ENCODE data around the gene HTRA3. TPM values are rescaled to one million over a fixed set of nuclear protein-coding genes. Genes with fewer than 3 reads are reported as not detected.

Gene HTRA3
- total RNA-seq, 2 donors from 2014 or later, result not detected

DNA sequence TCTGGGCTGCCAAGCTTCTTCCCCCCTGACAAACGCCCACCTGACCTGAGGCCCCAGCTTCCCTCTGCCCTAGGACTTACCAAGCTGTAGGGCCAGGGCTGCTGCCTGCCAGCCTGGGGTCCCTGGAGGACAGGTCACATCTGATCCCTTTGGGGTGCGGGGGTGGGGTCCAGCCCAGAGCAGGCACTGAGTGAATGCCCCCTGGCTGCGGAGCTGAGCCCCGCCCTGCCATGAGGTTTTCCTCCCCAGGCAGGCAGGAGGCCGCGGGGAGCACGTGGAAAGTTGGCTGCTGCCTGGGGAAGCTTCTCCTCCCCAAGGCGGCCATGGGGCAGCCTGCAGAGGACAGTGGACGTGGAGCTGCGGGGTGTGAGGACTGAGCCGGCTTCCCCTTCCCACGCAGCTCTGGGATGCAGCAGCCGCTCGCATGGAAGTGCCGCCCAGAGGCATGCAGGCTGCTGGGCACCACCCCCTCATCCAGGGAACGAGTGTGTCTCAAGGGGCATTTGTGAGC, 37.0 kb downstream of the HTRA3 start:
- H3K4me1 Mint-ChIP-seq (ENCODE audit: low read depth), result no peaks in the 10 kb centered on the region
- ATAC-seq (replicated peaks in 1 of 2) (no peak), DNase-seq (no peak)
- peaks cover 0 to 2% of the 10 kb centered on the region in 2 donors for H3K9me3 Mint-ChIP-seq
- no peak overlapping the region for H3K4me3 Mint-ChIP-seq
- no peak overlapping the region for H3K27ac Mint-ChIP-seq
- no peaks in the 10 kb centered on the region for H3K27me3 Mint-ChIP-seq (ENCODE audit: low read depth)
- H3K36me3 Mint-ChIP-seq (ENCODE audit: insufficient read depth in 2 of 2), result no peaks in the 10 kb centered on the region

DNA sequence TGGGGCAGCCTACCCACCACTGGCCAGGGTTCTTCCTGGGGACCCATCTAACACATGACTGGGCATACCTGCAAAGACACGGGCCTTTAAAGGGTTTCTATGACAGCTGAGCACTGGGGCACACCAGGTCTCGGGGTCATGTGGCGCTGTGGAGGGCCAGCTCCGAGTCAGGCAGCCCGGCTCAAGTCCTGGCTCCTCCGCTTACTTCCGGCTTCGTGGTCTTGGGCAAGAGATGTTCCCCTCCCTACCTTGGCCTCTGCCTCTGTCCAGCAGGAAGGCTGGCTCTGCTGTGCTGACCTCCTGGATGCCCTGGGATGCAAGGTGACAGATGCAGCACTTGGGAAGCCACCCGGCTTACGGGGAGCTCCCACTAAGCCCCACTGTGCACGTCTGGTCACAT, 37.6 kb downstream of the HTRA3 start:
- ATAC-seq (replicated peaks in 1 of 2) (no peak), DNase-seq (no peak)
- Mint-ChIP-seq H3K36me3 (ENCODE audit: insufficient read depth in 2 of 2) (no peaks in the 10 kb centered on the region), H3K4me1 (ENCODE audit: low read depth) (no peaks in the 10 kb centered on the region), H3K27ac (no peak overlapping the region), H3K27me3 (ENCODE audit: low read depth) (no peaks in the 10 kb centered on the region), H3K9me3 (peaks cover 0 to 2% of the 10 kb centered on the region in 2 donors), H3K4me3 (no peak overlapping the region)

- Mint-ChIP-seq H3K9me3 (peaks cover 2% of the 10 kb centered on the region in 2 donors), H3K4me3 (no peak overlapping the region)
Observed at GRCh38 chr4:8307714-8308113, 38.2 kb downstream of the HTRA3 start.

DNA sequence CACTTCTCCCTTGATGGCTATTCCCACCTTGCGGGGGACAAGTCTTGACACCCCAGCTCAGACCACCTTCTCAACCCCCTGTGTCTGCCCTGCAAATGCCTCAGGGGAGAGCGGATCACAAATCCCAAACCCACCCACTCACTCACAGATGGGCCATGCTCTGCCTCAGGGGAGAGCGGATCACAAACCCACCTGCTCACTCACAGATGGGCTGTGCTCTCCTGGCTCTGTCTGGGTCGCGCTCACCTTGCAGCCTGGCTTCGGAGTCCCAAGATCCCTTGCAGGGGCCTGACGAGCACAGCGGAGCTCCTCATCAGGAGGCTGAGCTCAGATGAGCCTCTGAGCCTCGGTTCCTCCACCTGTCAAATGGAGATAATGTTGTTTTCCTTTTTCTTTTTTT, 38.6 kb downstream of the HTRA3 start:
- Mint-ChIP-seq H3K4me1 (ENCODE audit: low read depth) (no peaks in the 10 kb centered on the region), H3K9me3 (peaks cover 2 to 5% of the 10 kb centered on the region in 2 donors)
- no peak for DNase-seq

More at GRCh38 chr4:8307714-8308113, 38.2 kb downstream of the HTRA3 start:
- ATAC-seq (replicated peaks in 1 of 2) (no peak), DNase-seq (no peak)
- no peaks in the 10 kb centered on the region for H3K4me1 Mint-ChIP-seq (ENCODE audit: low read depth)
- H3K27ac Mint-ChIP-seq, result no peak overlapping the region
- H3K27me3 Mint-ChIP-seq (ENCODE audit: low read depth), result no peaks in the 10 kb centered on the region
- H3K36me3 Mint-ChIP-seq (ENCODE audit: insufficient read depth in 2 of 2), result no peaks in the 10 kb centered on the region

DNA sequence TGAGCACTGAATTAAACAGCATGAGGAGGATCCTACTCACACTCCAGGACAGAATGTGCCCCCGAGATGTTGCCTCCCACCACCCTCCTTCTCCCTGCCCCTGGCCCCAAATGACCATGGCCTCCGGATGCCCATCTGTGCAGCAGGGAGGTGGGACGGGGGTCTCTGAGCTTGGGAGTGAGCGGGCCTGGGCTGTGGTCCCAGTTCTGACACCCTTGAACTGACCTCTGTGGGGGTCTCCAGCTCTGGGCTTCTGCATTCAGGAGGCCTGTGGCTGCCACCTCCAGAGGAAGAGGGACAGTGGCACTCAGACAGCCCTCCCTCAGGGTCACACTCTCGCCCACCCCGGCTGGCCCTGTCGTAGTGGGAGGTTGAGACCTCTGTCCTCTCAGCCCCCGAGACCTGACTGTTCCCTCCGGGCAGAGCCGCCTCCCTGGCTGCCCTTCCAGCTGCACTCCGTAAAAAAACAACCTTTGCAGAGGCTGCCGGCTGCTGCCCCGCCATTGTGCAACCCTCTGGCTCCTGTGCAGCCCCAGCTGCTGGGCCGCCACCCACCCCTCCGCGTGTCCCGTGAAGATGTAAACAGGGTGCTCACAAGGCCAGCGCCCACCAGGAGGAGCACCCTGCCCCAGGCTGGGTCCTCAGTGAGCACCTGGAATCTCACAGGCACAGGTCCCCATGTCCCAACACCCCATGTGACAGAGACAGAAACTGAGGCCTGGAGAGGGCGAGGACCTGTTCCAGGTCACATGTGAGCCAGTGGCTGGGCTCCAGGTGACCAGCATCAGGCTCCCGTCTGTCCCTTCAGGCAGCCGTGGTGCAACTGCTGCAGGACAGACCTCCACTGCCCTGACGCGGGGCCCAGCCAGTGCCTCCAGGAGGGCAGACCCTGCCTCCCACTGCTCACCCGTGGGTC, 39.6 kb downstream of the HTRA3 start:
- no peak for ATAC-seq (replicated peaks in 1 of 2)
- Mint-ChIP-seq H3K9me3 (peaks cover 0 to 5% of the 10 kb centered on the region in 2 donors), H3K36me3 (ENCODE audit: insufficient read depth in 2 of 2) (no peaks in the 10 kb centered on the region), H3K4me3 (no peak overlapping the region), H3K27ac (no peak overlapping the region), H3K4me1 (ENCODE audit: low read depth) (no peaks in the 10 kb centered on the region), H3K27me3 (ENCODE audit: low read depth) (no peaks in the 10 kb centered on the region)
- DNase-seq, result no peak

More for the DNA sequence above, 38.6 kb downstream of the HTRA3 start:
- no peak overlapping the region for H3K27ac Mint-ChIP-seq
- ATAC-seq (replicated peaks in 1 of 2), result no peak
- H3K36me3 Mint-ChIP-seq (ENCODE audit: insufficient read depth in 2 of 2), result no peaks in the 10 kb centered on the region
- H3K27me3 Mint-ChIP-seq (ENCODE audit: low read depth), result no peaks in the 10 kb centered on the region
- H3K4me3 Mint-ChIP-seq, result no peak overlapping the region

- H3K27ac Mint-ChIP-seq, result no peak overlapping the region
- peaks cover 0 to 5% of the 10 kb centered on the region in 2 donors for H3K9me3 Mint-ChIP-seq
- H3K4me1 Mint-ChIP-seq (ENCODE audit: low read depth), result no peaks in the 10 kb centered on the region
- H3K27me3 Mint-ChIP-seq (ENCODE audit: low read depth), result no peaks in the 10 kb centered on the region
- ATAC-seq (replicated peaks in 1 of 2) (no peak), DNase-seq (no peak)
- no peaks in the 10 kb centered on the region for H3K36me3 Mint-ChIP-seq (ENCODE audit: insufficient read depth in 2 of 2)
- H3K4me3 Mint-ChIP-seq, result no peak overlapping the region
Observed at GRCh38 chr4:8310306-8310705, 40.8 kb downstream of the HTRA3 start.

DNA sequence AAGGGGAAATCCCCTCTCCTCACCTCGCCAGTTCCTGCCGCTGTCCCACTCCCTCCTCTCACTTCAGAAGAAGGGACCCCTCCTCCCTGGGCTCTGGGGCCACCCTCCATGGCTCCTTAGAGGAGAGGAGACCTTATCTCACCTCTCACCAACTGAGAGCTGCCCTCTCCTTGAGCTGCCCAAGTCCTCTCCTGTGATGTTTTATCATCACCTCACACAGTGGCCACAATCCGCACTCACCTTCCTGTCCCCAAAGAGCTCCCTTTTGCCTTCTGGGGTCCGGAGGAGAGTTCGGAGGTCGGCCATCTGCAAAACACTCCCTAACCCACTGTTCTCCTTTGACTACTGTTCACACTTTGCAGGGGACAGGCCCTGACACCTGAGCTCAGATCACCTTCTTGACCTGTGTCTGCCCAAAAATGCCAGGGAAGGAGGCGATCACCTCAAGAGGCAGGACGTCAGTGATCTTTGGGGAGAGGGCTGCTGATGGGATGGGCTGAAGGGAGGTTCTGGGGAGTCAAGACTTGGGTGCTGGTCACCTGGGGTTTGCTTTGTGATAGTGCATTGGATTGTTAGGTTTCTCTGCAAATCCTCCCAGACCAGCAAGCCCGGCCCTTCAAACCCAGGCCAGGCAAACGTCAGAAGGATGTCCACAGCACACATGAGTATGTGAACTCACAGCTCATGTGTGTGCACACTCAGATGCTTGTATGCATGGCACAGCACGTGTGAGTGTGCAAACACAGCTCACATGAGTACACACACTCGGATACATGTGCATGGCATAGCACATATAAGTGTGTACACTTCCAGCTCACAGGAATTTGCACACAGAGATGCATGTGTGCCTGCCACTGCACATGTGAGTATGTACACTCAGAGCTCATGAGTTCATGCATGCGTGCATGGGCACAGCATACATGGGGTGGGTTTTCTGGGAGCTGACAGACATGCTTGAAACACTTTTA, 41.8 kb downstream of the HTRA3 start:
- H3K36me3 Mint-ChIP-seq (ENCODE audit: insufficient read depth in 2 of 2), result no peaks in the 10 kb centered on the region
- ATAC-seq (replicated peaks in 1 of 2) (no peak), DNase-seq (no peak)
- no peaks in the 10 kb centered on the region for H3K27me3 Mint-ChIP-seq (ENCODE audit: low read depth)
- no peaks in the 10 kb centered on the region for H3K4me1 Mint-ChIP-seq (ENCODE audit: low read depth)
- H3K9me3 Mint-ChIP-seq, result peaks cover 0 to 5% of the 10 kb centered on the region in 2 donors
- no peak overlapping the region for H3K27ac Mint-ChIP-seq
- no peak overlapping the region for H3K4me3 Mint-ChIP-seq

DNA sequence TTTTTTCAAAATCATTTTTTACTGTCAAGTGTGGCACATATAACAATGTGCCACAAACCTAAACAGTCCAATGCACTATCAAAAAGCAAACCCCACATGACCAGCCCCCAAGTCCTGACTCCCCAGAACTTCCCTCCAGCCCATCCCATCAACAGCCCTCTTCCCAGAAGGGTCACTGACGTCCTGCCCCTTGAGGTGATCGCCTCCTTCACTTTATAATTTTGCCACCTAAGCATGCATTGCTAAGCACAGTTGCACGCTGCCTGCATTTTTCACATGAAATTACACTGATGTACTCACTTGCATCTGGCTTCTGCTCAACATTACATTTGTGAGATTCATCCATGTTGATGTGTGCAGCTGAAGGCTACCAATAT, 42.5 kb downstream of the HTRA3 start:
- Mint-ChIP-seq H3K4me3 (no peak overlapping the region), H3K9me3 (peaks cover 0 to 5% of the 10 kb centered on the region in 2 donors), H3K27me3 (ENCODE audit: low read depth) (no peaks in the 10 kb centered on the region), H3K27ac (no peak overlapping the region), H3K36me3 (ENCODE audit: insufficient read depth in 2 of 2) (no peaks in the 10 kb centered on the region), H3K4me1 (ENCODE audit: low read depth) (no peaks in the 10 kb centered on the region)
- ATAC-seq (replicated peaks in 1 of 2) (no peak), DNase-seq (no peak)

GRCh38 chr4:8312976-8313375, 43.4 kb downstream of the HTRA3 start:
- no peak overlapping the region for H3K4me3 Mint-ChIP-seq
- H3K4me1 Mint-ChIP-seq (ENCODE audit: low read depth), result no peaks in the 10 kb centered on the region
- H3K36me3 Mint-ChIP-seq (ENCODE audit: insufficient read depth in 2 of 2), result no peaks in the 10 kb centered on the region
- DNase-seq (no peak), ATAC-seq (replicated peaks in 1 of 2) (no peak)
- no peak overlapping the region for H3K27ac Mint-ChIP-seq
- H3K27me3 Mint-ChIP-seq (ENCODE audit: low read depth), result no peaks in the 10 kb centered on the region
- peaks cover 0 to 5% of the 10 kb centered on the region in 2 donors for H3K9me3 Mint-ChIP-seq

GRCh38 chr4:8314691-8315255, 45.2 kb downstream of the HTRA3 start:
- Mint-ChIP-seq H3K27ac (no peak overlapping the region), H3K27me3 (ENCODE audit: low read depth) (no peaks in the 10 kb centered on the region), H3K9me3 (peaks cover 0 to 5% of the 10 kb centered on the region in 2 donors), H3K4me3 (no peak overlapping the region), H3K4me1 (ENCODE audit: low read depth) (no peaks in the 10 kb centered on the region), H3K36me3 (ENCODE audit: insufficient read depth in 2 of 2) (no peaks in the 10 kb centered on the region)
- DNase-seq, result no peak
- ATAC-seq (replicated peaks in 1 of 2), result no peak

DNA sequence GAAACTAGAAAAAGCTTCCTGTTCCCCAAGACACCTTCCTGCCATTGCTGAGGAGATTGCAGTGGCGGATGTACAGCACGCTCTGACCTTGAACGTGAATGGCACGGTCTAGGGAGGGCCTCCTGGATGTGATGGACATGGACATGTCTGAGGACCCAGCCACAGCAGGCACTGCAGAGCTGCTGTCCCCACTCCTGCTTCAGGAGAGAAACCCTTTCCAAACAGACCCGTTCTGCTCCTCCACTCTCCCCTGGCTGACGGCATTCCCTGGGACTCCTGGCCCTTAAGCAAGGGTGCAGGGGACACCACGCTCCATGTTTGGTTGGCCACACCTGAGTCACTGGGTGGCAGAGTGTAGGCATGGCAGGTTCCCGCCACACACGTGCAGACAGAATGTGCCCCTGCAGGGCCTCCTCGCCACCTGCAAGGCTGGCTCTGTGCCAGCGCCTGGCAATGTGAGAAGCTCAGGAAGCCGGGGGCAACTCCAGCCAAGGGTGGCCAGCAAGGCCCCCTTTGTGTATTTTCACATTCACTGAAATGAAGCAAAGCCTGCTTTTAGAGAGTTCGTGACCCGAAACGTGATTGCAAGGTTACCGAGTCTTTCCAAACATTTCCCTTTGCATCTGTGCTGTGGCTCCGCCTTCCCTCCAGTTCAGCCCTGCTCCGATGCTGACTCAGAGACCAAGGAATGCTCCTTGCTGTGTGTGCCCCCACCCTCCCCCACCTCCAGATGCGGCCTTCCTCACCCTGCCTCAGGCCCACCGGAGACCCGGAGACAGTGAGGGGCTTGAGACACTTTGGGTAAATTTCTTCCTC, 46.1 kb downstream of the HTRA3 start:
- H3K9me3 Mint-ChIP-seq, result peaks cover 0 to 5% of the 10 kb centered on the region in 2 donors
- H3K36me3 Mint-ChIP-seq (ENCODE audit: insufficient read depth in 2 of 2), result no peaks in the 10 kb centered on the region
- no peaks in the 10 kb centered on the region for H3K4me1 Mint-ChIP-seq (ENCODE audit: low read depth)
- DNase-seq (no peak), ATAC-seq (replicated peaks in 1 of 2) (no peak)
- H3K27ac Mint-ChIP-seq, result no peak overlapping the region
- H3K4me3 Mint-ChIP-seq, result no peak overlapping the region
- H3K27me3 Mint-ChIP-seq (ENCODE audit: low read depth), result no peaks in the 10 kb centered on the region

GRCh38 chr4:8316251-8316771, 46.8 kb downstream of the HTRA3 start:
- Mint-ChIP-seq H3K4me3 (no peak overlapping the region), H3K27me3 (ENCODE audit: low read depth) (no peaks in the 10 kb centered on the region), H3K9me3 (peaks cover 0 to 5% of the 10 kb centered on the region in 2 donors), H3K36me3 (ENCODE audit: insufficient read depth in 2 of 2) (no peaks in the 10 kb centered on the region), H3K27ac (no peak overlapping the region), H3K4me1 (ENCODE audit: low read depth) (no peaks in the 10 kb centered on the region)
- DNase-seq, result no peak
- no peak for ATAC-seq (replicated peaks in 1 of 2)
